Panc1 (cell line): ENCODE data around the gene SGK1.

Experiments
- POLR2AphosphoS5 ChIP-seq: IDR thresholded peaks from 2 replicates; pipeline ENCODE4 v1.6.1; 2012; ENCODE audit warnings: mild to moderate bottlenecking, low read depth, low read length, moderate library complexity
- SIN3A ChIP-seq: IDR thresholded peaks from 2 replicates; pipeline ENCODE4 v1.6.1; 2012; ENCODE audit warnings: low read depth, mild to moderate bottlenecking, low read length, moderate library complexity, borderline replicate concordance; ENCODE audit not compliant: insufficient read depth
- TF ChIP-seq, protein P1 (sequence below): fragments of 450-650 bp; IDR thresholded peaks from 2 replicates; pipeline ENCODE4 v1.5.1; 2017; ENCODE audit warnings: mild to moderate bottlenecking

DNA sequence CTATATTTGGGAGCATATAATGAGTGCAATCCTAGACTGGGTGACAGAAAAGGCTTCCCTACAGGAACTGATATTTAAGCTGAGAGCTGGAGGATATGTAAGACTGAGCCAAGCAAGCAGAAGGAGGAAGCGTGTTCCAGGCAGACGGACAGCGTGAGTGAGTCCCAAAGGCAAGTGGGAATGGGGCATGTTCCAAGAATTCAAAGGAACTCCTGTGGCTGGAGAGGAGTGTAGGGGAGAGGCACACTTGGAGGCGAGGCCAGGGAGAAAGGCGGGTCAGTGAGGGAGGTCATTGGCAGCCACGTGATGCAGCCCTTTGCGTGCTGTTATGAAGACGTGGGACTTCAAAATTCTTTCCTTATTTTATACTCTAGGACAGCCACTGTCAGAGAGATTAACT is 27.9 kb upstream of the SGK1 start:
- TF ChIP-seq, protein P1, sequence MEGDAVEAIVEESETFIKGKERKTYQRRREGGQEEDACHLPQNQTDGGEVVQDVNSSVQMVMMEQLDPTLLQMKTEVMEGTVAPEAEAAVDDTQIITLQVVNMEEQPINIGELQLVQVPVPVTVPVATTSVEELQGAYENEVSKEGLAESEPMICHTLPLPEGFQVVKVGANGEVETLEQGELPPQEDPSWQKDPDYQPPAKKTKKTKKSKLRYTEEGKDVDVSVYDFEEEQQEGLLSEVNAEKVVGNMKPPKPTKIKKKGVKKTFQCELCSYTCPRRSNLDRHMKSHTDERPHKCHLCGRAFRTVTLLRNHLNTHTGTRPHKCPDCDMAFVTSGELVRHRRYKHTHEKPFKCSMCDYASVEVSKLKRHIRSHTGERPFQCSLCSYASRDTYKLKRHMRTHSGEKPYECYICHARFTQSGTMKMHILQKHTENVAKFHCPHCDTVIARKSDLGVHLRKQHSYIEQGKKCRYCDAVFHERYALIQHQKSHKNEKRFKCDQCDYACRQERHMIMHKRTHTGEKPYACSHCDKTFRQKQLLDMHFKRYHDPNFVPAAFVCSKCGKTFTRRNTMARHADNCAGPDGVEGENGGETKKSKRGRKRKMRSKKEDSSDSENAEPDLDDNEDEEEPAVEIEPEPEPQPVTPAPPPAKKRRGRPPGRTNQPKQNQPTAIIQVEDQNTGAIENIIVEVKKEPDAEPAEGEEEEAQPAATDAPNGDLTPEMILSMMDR = no peak
- no peak for TF ChIP-seq POLR2AphosphoS5
- no peak for TF ChIP-seq SIN3A
